Measurements from ENCODE around the gene PIM1. TPM values are rescaled to one million over a fixed set of nuclear protein-coding genes. Genes with fewer than 3 reads are reported as not detected.

The PIM1 gene
- total RNA-seq, 1 donor from 2014 or later: 41.5 TPM

DNA sequence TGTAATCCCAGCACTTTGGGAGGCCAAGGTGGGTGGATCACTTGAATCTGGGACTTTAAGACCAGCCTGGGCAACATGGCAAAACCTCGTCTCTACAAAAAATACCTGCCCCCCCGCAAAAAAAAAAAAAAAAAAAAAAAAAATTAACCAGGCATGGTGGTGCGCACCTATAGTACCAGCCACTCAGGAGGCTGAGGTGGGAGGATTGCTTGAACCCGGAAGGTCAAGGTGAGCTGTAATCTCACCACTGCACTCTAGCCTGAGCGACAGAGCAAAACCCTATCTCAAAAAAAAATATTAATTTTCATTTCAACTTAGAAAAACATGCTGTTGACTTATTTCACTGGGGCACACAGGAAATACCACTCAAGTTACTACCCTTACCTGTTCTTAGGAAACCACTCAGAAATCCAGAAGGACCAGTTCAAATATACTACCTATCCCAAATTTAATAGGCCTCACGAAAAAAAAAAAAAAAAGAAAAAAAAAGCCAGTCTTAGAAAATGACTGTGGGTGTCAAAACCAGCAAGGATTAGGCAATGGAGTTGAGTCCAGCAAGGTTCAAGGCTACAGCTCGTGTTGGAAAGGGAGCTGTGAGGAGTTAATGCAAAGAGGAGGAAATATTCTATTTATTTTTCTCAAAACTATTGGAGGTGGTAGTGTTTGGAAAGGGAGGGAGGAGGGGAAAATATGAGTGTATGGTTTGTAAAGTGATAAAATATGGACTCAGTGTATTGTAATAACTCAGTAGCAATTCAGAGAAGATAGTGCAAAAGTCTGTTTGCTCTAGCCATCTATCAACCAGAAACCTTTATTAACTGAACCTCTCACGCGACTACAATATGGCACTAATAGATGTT, 33.9 kb upstream of the PIM1 start:
- peaks cover 4% of the 10 kb centered on the region for H3K9me3 Mint-ChIP-seq
- TF ChIP-seq, protein P1, sequence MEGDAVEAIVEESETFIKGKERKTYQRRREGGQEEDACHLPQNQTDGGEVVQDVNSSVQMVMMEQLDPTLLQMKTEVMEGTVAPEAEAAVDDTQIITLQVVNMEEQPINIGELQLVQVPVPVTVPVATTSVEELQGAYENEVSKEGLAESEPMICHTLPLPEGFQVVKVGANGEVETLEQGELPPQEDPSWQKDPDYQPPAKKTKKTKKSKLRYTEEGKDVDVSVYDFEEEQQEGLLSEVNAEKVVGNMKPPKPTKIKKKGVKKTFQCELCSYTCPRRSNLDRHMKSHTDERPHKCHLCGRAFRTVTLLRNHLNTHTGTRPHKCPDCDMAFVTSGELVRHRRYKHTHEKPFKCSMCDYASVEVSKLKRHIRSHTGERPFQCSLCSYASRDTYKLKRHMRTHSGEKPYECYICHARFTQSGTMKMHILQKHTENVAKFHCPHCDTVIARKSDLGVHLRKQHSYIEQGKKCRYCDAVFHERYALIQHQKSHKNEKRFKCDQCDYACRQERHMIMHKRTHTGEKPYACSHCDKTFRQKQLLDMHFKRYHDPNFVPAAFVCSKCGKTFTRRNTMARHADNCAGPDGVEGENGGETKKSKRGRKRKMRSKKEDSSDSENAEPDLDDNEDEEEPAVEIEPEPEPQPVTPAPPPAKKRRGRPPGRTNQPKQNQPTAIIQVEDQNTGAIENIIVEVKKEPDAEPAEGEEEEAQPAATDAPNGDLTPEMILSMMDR (conservative IDR thresholded peaks at IDR 0.05): no peak
- no peak for DNase-seq (ENCODE audit: extremely low spot score, unreplicated experiment)
- H3K36me3 Mint-ChIP-seq: no peaks in the 10 kb centered on the region
- H3K4me1 Mint-ChIP-seq (ENCODE audit: unreplicated experiment): peaks cover 63% of the 10 kb centered on the region
- no peaks in the 10 kb centered on the region for H3K27me3 Mint-ChIP-seq
- peak overlapping the region; percentile 98 for H3K27ac Mint-ChIP-seq
- peak overlapping the region; percentile 84 for H3K4me3 Mint-ChIP-seq

DNA sequence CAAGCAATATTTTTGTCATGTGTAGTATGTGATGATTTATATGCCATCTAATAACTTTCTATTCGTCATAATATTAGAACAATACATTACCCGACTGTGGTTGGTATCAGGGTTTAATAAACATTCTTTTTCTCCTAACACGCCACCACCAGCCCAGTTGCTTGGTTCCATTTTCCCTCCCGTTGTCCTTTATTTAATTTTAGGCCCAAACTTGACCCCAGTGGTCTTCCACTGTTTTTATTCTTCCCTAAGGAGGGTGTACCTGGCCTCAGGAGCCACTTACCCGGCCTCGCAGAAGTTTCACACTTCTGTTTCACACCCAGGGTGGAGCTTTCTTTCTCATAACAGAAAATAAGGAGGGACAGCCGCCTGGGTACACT, 33.1 kb upstream of the PIM1 start:
- DNase-seq (ENCODE audit: extremely low spot score, unreplicated experiment): no peak
- TF ChIP-seq, protein P1 (conservative IDR thresholded peaks at IDR 0.05): no peak
- H3K4me1 Mint-ChIP-seq (ENCODE audit: unreplicated experiment): peaks cover 64% of the 10 kb centered on the region
- H3K27ac Mint-ChIP-seq: peak overlapping the region; percentile 98
- no peaks in the 10 kb centered on the region for H3K27me3 Mint-ChIP-seq
- peaks cover 4% of the 10 kb centered on the region for H3K9me3 Mint-ChIP-seq
- H3K4me3 Mint-ChIP-seq: peak overlapping the region; percentile 84
- H3K36me3 Mint-ChIP-seq: no peaks in the 10 kb centered on the region

DNA sequence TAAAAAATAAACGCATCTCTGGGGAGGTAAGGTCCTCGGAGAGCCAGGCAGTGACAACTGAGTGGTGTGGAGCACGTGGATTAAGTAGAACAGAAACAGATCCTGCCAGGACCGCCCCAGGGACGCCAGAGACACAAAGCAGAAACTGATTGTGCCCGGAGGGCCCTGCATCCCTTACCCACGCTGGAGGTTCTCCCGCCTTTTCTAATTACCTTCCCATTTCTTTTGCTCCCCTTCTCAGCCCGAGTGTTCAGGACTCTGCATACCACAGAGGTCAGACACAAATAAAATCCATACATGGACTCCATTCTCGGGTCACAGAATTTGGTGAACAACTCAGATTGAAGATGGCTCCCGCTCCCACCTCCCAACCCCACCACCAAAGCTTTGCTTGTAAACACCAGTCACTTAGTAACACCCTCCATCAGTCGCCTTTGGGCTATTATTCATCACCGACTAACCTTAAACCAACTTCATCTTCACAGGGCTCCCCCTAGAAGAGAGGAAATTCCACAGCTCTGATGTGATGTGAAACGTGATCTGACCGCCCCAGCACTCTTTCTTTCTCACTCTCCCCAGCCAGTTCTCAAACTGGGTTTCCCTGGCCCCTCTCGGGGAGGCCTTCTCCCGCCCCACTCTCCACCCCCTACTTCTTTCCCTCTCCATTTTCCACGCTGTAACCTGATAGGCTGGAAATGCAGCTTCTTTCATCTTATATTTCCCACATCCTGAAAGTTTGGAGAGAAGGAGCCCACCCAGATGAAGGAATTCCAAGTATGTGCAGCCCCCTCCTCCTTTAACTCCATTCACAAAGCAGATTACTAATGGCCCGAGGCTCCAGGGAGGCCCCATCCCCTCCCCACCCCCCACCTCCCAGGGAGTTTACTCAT, 32.5 kb upstream of the PIM1 start:
- peak overlapping the region; percentile 98 for H3K27ac Mint-ChIP-seq
- peaks cover 67% of the 10 kb centered on the region for H3K4me1 Mint-ChIP-seq (ENCODE audit: unreplicated experiment)
- no peaks in the 10 kb centered on the region for H3K36me3 Mint-ChIP-seq
- TF ChIP-seq, protein P1 (conservative IDR thresholded peaks at IDR 0.05): no peak
- peak overlapping the region; percentile 84 for H3K4me3 Mint-ChIP-seq
- H3K27me3 Mint-ChIP-seq: no peaks in the 10 kb centered on the region
- H3K9me3 Mint-ChIP-seq: peaks cover 4% of the 10 kb centered on the region
- DNase-seq (ENCODE audit: extremely low spot score, unreplicated experiment): peak; percentile 83

DNA sequence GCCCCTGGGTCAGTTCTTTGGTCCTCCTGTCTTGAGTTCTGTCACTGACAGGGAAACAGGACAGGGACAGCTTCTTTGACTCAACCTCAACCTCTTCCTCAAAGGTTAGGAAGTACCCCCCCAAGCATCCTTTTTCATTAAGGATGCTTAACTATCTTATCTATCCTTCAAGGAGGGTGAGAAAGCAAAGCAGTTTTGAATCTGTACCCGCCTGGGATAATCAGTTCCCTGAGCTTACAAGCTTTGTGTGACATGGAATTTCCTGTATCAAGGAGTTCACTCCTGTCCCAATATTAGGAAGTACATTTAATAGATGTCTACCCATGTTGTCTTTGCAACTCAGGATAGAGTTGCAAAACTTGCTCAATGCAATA, 31.1 kb upstream of the PIM1 start:
- Mint-ChIP-seq H3K9me3 (peaks cover 4% of the 10 kb centered on the region), H3K4me3 (no peak overlapping the region), H3K36me3 (no peaks in the 10 kb centered on the region), H3K27ac (peak overlapping the region; percentile 98), H3K27me3 (no peaks in the 10 kb centered on the region), H3K4me1 (ENCODE audit: unreplicated experiment) (peaks cover 74% of the 10 kb centered on the region)
- TF ChIP-seq, protein P1 (conservative IDR thresholded peaks at IDR 0.05): no peak
- DNase-seq (ENCODE audit: extremely low spot score, unreplicated experiment): no peak

DNA sequence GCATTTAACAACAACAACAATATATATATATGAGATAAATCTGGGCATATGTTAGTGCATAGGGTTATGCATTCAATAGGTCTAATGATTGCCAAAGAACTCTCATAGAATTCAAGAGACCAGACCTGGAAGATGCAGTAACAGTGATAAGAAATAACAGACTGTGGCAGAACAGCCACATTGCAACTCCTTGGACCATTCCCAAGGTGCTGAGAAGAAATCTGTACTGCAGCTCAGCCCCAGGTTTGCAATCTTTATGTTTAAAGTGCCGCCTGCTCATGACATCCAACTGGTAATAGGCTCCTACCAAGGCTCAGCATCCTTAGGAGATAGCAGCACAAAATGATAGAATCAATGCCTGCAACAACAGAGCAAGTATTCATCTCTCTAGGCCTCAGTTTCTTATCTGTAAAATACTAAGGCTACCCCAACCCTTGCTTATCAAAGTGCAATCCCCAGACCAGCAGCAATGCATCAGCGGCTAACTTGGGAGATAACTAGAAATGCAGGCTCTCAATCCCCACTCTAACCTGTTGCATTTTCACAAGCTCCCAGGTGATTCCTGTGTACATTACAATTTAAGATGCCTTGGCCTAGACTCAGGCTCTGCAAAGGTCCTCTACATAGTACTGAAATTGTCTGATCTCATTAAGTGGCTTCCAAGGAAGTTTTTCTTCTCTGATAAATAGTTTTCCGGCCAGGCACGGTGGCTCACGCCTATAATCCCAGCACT, 30.6 kb upstream of the PIM1 start:
- H3K4me3 Mint-ChIP-seq: no peak overlapping the region
- TF ChIP-seq, protein P1 (conservative IDR thresholded peaks at IDR 0.05): no peak
- H3K27me3 Mint-ChIP-seq: no peaks in the 10 kb centered on the region
- peak overlapping the region; percentile 98 for H3K27ac Mint-ChIP-seq
- H3K4me1 Mint-ChIP-seq (ENCODE audit: unreplicated experiment): peaks cover 73% of the 10 kb centered on the region
- H3K9me3 Mint-ChIP-seq: peaks cover 4% of the 10 kb centered on the region
- no peaks in the 10 kb centered on the region for H3K36me3 Mint-ChIP-seq
- DNase-seq (ENCODE audit: extremely low spot score, unreplicated experiment): no peak

All from type B pancreatic cell (in vitro differentiated cells).